ENCODE measurements around the gene KIAA1210. TPM values are rescaled to one million over a fixed set of nuclear protein-coding genes. Genes with fewer than 3 reads are reported as not detected.

Gene KIAA1210
- total RNA-seq, 1 donor from 2014 or later = not detected

- no peak for DNase-seq (ENCODE audit: low spot score)
- Mint-ChIP-seq H3K4me3 (ENCODE audit: unreplicated experiment) (no peak overlapping the region), H3K4me1 (ENCODE audit: low read depth) (no peaks in the 10 kb centered on the region), H3K27me3 (ENCODE audit: low read depth) (peaks cover 7% of the 10 kb centered on the region), H3K27ac (ENCODE audit: unreplicated experiment) (no peak overlapping the region), H3K9me3 (ENCODE audit: low read depth) (peaks cover 7% of the 10 kb centered on the region), H3K36me3 (ENCODE audit: low read depth) (no peaks in the 10 kb centered on the region)
- TF ChIP-seq CTCF (IDR thresholded peaks at IDR 0.05) = no peak
Observed at GRCh38 chrX:119095936-119096335, 31.7 kb downstream of the KIAA1210 start.

GRCh38 chrX:119094819-119095218 is 32.8 kb downstream of the KIAA1210 start:
- Mint-ChIP-seq H3K4me1 (ENCODE audit: low read depth) (no peaks in the 10 kb centered on the region), H3K9me3 (ENCODE audit: low read depth) (peaks cover 11% of the 10 kb centered on the region), H3K4me3 (ENCODE audit: unreplicated experiment) (no peak overlapping the region), H3K36me3 (ENCODE audit: low read depth) (no peaks in the 10 kb centered on the region), H3K27me3 (ENCODE audit: low read depth) (peaks cover 11% of the 10 kb centered on the region), H3K27ac (ENCODE audit: unreplicated experiment) (no peak overlapping the region)
- DNase-seq (ENCODE audit: low spot score) = no peak
- no peak for TF ChIP-seq CTCF (IDR thresholded peaks at IDR 0.05)

GRCh38 chrX:119093991-119094735 is 33.4 kb downstream of the KIAA1210 start:
- DNase-seq (ENCODE audit: low spot score) = no peak
- Mint-ChIP-seq H3K27me3 (ENCODE audit: low read depth) (peaks cover 9% of the 10 kb centered on the region), H3K36me3 (ENCODE audit: low read depth) (no peaks in the 10 kb centered on the region), H3K4me1 (ENCODE audit: low read depth) (no peaks in the 10 kb centered on the region), H3K4me3 (ENCODE audit: unreplicated experiment) (no peak overlapping the region), H3K9me3 (ENCODE audit: low read depth) (peaks cover 15% of the 10 kb centered on the region), H3K27ac (ENCODE audit: unreplicated experiment) (no peak overlapping the region)
- TF ChIP-seq CTCF (IDR thresholded peaks at IDR 0.05) = no peak

- no peaks in the 10 kb centered on the region for H3K4me1 Mint-ChIP-seq (ENCODE audit: low read depth)
- peaks cover 9% of the 10 kb centered on the region for H3K27me3 Mint-ChIP-seq (ENCODE audit: low read depth)
- H3K36me3 Mint-ChIP-seq (ENCODE audit: low read depth) = no peaks in the 10 kb centered on the region
- peaks cover 18% of the 10 kb centered on the region for H3K9me3 Mint-ChIP-seq (ENCODE audit: low read depth)
- TF ChIP-seq CTCF (IDR thresholded peaks at IDR 0.05) = no peak
- DNase-seq (ENCODE audit: low spot score) = no peak
- H3K27ac Mint-ChIP-seq (ENCODE audit: unreplicated experiment) = no peak overlapping the region
- no peak overlapping the region for H3K4me3 Mint-ChIP-seq (ENCODE audit: unreplicated experiment)
Observed at GRCh38 chrX:119090627-119091026, 37.0 kb downstream of the KIAA1210 start.

- TF ChIP-seq CTCF (IDR thresholded peaks at IDR 0.05) = no peak
- Mint-ChIP-seq H3K9me3 (ENCODE audit: low read depth) (peaks cover 18% of the 10 kb centered on the region), H3K4me1 (ENCODE audit: low read depth) (no peaks in the 10 kb centered on the region), H3K36me3 (ENCODE audit: low read depth) (no peaks in the 10 kb centered on the region), H3K4me3 (ENCODE audit: unreplicated experiment) (no peak overlapping the region), H3K27ac (ENCODE audit: unreplicated experiment) (no peak overlapping the region), H3K27me3 (ENCODE audit: low read depth) (peaks cover 9% of the 10 kb centered on the region)
- no peak for DNase-seq (ENCODE audit: low spot score)
Observed at GRCh38 chrX:119089619-119090018, 38.0 kb downstream of the KIAA1210 start.

All from chondrocyte (in vitro differentiated cells).